DND-41 (cell line): ENCODE measurements around the gene WDR43.

ENCODE experiments used
- ATAC-seq: fragments of 200-7000 bp; cut with Tn5 transposase; 3 replicates; pipeline ENCODE4 v1.9.1; 2021; ENCODE audit warnings: low read depth; ENCODE audit not compliant: insufficient read depth
- DNase-seq: peaks from one replicate; pipeline ENCODE4 v3.0.0-alpha.2; 2020
- H2AFZ ChIP-seq: 2 replicates; pipeline ENCODE4 v1.6.0; 2012; ENCODE audit warnings: low read depth, low read length
- H3K27ac ChIP-seq: 2 replicates; pipeline ENCODE4 v1.5.1; 2012; ENCODE audit warnings: low read length, inconsistent platforms
- H3K27me3 ChIP-seq: fragments of 200-600 bp; sonication (generic); 2 replicates; pipeline ENCODE4 v1.6.0; 2012; ENCODE audit warnings: low read length, mild to moderate bottlenecking, inconsistent platforms; ENCODE audit not compliant: insufficient read depth, poor library complexity
- H3K36me3 ChIP-seq: 2 replicates; pipeline ENCODE4 v1.5.1; 2012; ENCODE audit warnings: low read length, inconsistent platforms; ENCODE audit not compliant: insufficient read depth
- H3K4me1 ChIP-seq: 2 replicates; pipeline ENCODE4 v1.5.1; 2012; ENCODE audit warnings: mild to moderate bottlenecking, low read length; ENCODE audit not compliant: insufficient read depth
- H3K4me2 ChIP-seq: 2 replicates; pipeline ENCODE4 v1.6.0; 2012; ENCODE audit warnings: mild to moderate bottlenecking, moderate library complexity, low read length, inconsistent platforms; ENCODE audit not compliant: insufficient read depth
- H3K4me3 ChIP-seq, 2 experiments: fragments of 200-600 bp in 1 of 2; shearing (Covaris generic) in 1 of 2; 2 replicates each; pipeline ENCODE4 v1.5.1; 2012 to 2016; ENCODE audit warnings: inconsistent platforms in 2 of 2, low read length in 2 of 2, mild to moderate bottlenecking in 2 of 2, low read depth in 1 of 2, moderate library complexity in 1 of 2
- H3K79me2 ChIP-seq: 2 replicates; pipeline ENCODE4 v1.6.0; 2012; ENCODE audit warnings: low read length, inconsistent platforms; ENCODE audit not compliant: insufficient read depth
- H3K9ac ChIP-seq: 2 replicates; pipeline ENCODE4 v1.6.0; 2012; ENCODE audit warnings: low read depth, mild to moderate bottlenecking, inconsistent platforms, low read length, moderate library complexity
- H3K9me3 ChIP-seq: 2 replicates; pipeline ENCODE4 v1.5.1; 2012; ENCODE audit warnings: low read length, moderate library complexity, mild to moderate bottlenecking, inconsistent platforms; ENCODE audit not compliant: insufficient read depth, severe bottlenecking
- H4K20me1 ChIP-seq: 2 replicates; pipeline ENCODE4 v1.6.0; 2012; ENCODE audit warnings: low read length; ENCODE audit not compliant: insufficient read depth
- CTCF ChIP-seq: IDR thresholded peaks from 2 replicates; pipeline ENCODE4 v1.5.1; 2012; ENCODE audit warnings: borderline replicate concordance, low read length, moderate library complexity, mild to moderate bottlenecking; ENCODE audit not compliant: poor library complexity, severe bottlenecking; ENCODE audit errors: extremely low read depth
- EZH2 ChIP-seq: IDR thresholded peaks from 3 replicates; pipeline ENCODE4 v1.6.1; 2012; ENCODE audit warnings: borderline replicate concordance, low read depth, mild to moderate bottlenecking, moderate library complexity, low read length, inconsistent platforms; ENCODE audit not compliant: severe bottlenecking

Gene WDR43

DNA sequence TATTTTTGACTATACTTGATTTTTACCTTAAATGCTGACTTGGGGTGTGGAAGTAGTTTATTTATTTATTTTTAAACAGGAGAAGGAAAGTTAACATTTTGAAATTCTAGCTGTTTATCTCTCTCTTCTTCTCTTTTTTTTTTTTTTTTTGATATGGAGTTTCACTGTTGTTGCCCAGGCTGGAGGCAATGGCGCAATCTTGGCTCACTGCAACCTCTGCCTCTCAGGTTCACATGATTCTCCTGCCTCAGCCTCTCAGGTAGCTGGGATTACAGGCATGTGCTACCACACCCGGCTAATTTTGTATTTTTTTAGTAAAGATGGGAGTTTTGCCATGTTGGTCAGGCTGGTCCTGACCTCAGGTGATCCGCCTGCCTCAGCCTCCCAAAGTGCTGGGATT, 11.1 kb downstream of the WDR43 start:
- DNase-seq (no peak), ATAC-seq (no peak)
- Histone ChIP-seq H2AFZ (no peak overlapping the region), H3K79me2 (peaks cover 94% of the 10 kb centered on the region), H3K9me3 (no peaks in the 10 kb centered on the region), H3K4me2 (no peak overlapping the region), H3K27ac (no peak overlapping the region), H3K4me1 (no peaks in the 10 kb centered on the region), H3K27me3 (no peaks in the 10 kb centered on the region), H3K9ac (no peak overlapping the region), H3K4me3 (no peak overlapping the region), H3K36me3 (peaks cover 88% of the 10 kb centered on the region), H4K20me1 (peaks cover 76% of the 10 kb centered on the region; the same call in 1 of the 2 replicates)
- TF ChIP-seq EZH2 (no peak), CTCF (no peak)

GRCh38 chr2:28906376-28906775, 11.9 kb downstream of the WDR43 start:
- ATAC-seq, result no peak
- Histone ChIP-seq H3K36me3 (peaks cover 88% of the 10 kb centered on the region), H3K27me3 (no peaks in the 10 kb centered on the region), H3K4me1 (no peaks in the 10 kb centered on the region), H3K4me2 (no peak overlapping the region), H2AFZ (no peak overlapping the region), H3K9ac (no peak overlapping the region), H3K9me3 (no peaks in the 10 kb centered on the region), H3K4me3 (no peak overlapping the region), H4K20me1 (peaks cover 70% of the 10 kb centered on the region; the same call in 1 of the 2 replicates), H3K27ac (no peak overlapping the region), H3K79me2 (peaks cover 92% of the 10 kb centered on the region)
- DNase-seq, result no peak
- TF ChIP-seq CTCF (no peak), EZH2 (no peak)

- Histone ChIP-seq H3K9ac (no peak overlapping the region), H2AFZ (no peak overlapping the region), H4K20me1 (peaks cover 70% of the 10 kb centered on the region), H3K4me3 (no peak overlapping the region), H3K4me1 (no peaks in the 10 kb centered on the region), H3K79me2 (peaks cover 92% of the 10 kb centered on the region), H3K4me2 (no peak overlapping the region), H3K27me3 (no peaks in the 10 kb centered on the region), H3K36me3 (peaks cover 88% of the 10 kb centered on the region), H3K9me3 (no peaks in the 10 kb centered on the region), H3K27ac (no peak overlapping the region)
- no peak for ATAC-seq
- DNase-seq, result no peak
- TF ChIP-seq CTCF (no peak), EZH2 (no peak)
Measured at GRCh38 chr2:28906821-28907220, 12.4 kb downstream of the WDR43 start.

DNA sequence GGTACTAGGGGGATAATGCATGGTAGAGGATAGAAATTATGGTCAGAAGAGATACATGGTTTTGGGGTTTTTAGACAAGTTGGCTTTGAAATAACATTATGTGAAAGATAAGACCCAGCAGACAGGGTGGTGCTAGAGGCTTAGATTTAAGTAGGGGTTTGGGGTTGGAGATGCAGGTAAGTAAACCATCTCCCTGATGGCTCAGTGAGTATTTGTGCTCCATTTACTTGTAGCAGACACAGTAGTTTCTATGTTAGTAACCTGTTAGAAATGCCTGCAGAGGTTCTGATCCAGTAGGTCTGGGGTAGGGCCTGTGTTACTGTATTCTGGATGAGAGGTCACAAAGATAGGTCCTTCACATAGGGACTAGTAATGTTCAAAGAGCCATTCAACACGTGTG, 13.7 kb downstream of the WDR43 start:
- DNase-seq (no peak), ATAC-seq (no peak)
- H3K4me2 ChIP-seq, result no peak overlapping the region
- H3K79me2 ChIP-seq, result peaks cover 90% of the 10 kb centered on the region
- H3K9me3 ChIP-seq, result no peaks in the 10 kb centered on the region
- H3K9ac ChIP-seq, result no peak overlapping the region
- peaks cover 70% of the 10 kb centered on the region for H4K20me1 ChIP-seq
- H3K4me1 ChIP-seq, result no peaks in the 10 kb centered on the region
- no peak overlapping the region for H2AFZ ChIP-seq
- TF ChIP-seq CTCF, result no peak
- no peak for TF ChIP-seq EZH2
- H3K36me3 ChIP-seq, result peaks cover 88% of the 10 kb centered on the region
- no peak overlapping the region for H3K27ac ChIP-seq
- no peaks in the 10 kb centered on the region for H3K27me3 ChIP-seq
- H3K4me3 ChIP-seq, result no peak overlapping the region
